CD4-positive, alpha-beta T cell treated with Interleukin-17A for 4 hours (primary cell): Measurements from ENCODE around the gene KAT2B.
"Not testable (repeated sequence)": the region's sequence is repeated elsewhere in the genome, so short reads cannot be mapped to it uniquely, and the experiment has no call there.

Source experiments
- DNase-seq: peaks from one replicate; pipeline ENCODE4 v3.0.0-alpha.2; 2020; ENCODE audit warnings: mixed read lengths

Gene KAT2B

GRCh38 chr3:20042331-20042730, 2.1 kb downstream of the KAT2B start:
- no peak for DNase-seq

- DNase-seq: peak; percentile 73
These were observed 3.1 kb downstream of the KAT2B start for GRCh38 chr3:20043396-20043795.

- no peak for DNase-seq
These were observed 3.6 kb downstream of the KAT2B start for GRCh38 chr3:20043825-20044224.

GRCh38 chr3:20045141-20045540, 4.9 kb downstream of the KAT2B start:
- DNase-seq: not testable (repeated sequence)

GRCh38 chr3:20046556-20046955, 6.3 kb downstream of the KAT2B start:
- no peak for DNase-seq

- no peak for DNase-seq
These were observed 7.1 kb downstream of the KAT2B start for GRCh38 chr3:20047341-20047779.

GRCh38 chr3:20047976-20048883, 8.0 kb downstream of the KAT2B start:
- no peak for DNase-seq

- DNase-seq: peak; percentile 31
These were observed 11.0 kb downstream of the KAT2B start for GRCh38 chr3:20051123-20051806.

- DNase-seq: no peak
These were observed 12.6 kb downstream of the KAT2B start for GRCh38 chr3:20052851-20053250.

GRCh38 chr3:20054549-20054987, 14.3 kb downstream of the KAT2B start:
- DNase-seq: peak; percentile 77

GRCh38 chr3:20055020-20055775, 15.0 kb downstream of the KAT2B start:
- DNase-seq: peak; percentile 33

- DNase-seq: no peak
These were observed 15.6 kb downstream of the KAT2B start for GRCh38 chr3:20055842-20056241.

GRCh38 chr3:20056725-20057611, 16.7 kb downstream of the KAT2B start:
- DNase-seq: peak; percentile 35

- no peak for DNase-seq
These were observed 17.4 kb downstream of the KAT2B start for GRCh38 chr3:20057612-20058180.

GRCh38 chr3:20059929-20060328, 19.7 kb downstream of the KAT2B start:
- no peak for DNase-seq

- no peak for DNase-seq
These were observed 20.9 kb downstream of the KAT2B start for GRCh38 chr3:20060974-20061685.

- no peak for DNase-seq
These were observed 22.8 kb downstream of the KAT2B start for GRCh38 chr3:20062996-20063395.

- no peak for DNase-seq
These were observed 24.1 kb downstream of the KAT2B start for GRCh38 chr3:20064387-20064786.

GRCh38 chr3:20064796-20065564, 24.7 kb downstream of the KAT2B start:
- DNase-seq: no peak

- no peak for DNase-seq
These were observed 25.8 kb downstream of the KAT2B start for GRCh38 chr3:20066079-20066478.
